NCI-H1105 treated with DMSO at 0.1 percent for 48 hours (cell line): ENCODE results near the gene C16orf87.
A peak's percentile ranks its signal among the peaks of the same experiment; 100 is the strongest.

Source experiments
- DNase-seq: peaks from one replicate; lab custom pipeline; 2025; lab: John Stamatoyannopoulos, UW

The C16orf87 gene

DNA sequence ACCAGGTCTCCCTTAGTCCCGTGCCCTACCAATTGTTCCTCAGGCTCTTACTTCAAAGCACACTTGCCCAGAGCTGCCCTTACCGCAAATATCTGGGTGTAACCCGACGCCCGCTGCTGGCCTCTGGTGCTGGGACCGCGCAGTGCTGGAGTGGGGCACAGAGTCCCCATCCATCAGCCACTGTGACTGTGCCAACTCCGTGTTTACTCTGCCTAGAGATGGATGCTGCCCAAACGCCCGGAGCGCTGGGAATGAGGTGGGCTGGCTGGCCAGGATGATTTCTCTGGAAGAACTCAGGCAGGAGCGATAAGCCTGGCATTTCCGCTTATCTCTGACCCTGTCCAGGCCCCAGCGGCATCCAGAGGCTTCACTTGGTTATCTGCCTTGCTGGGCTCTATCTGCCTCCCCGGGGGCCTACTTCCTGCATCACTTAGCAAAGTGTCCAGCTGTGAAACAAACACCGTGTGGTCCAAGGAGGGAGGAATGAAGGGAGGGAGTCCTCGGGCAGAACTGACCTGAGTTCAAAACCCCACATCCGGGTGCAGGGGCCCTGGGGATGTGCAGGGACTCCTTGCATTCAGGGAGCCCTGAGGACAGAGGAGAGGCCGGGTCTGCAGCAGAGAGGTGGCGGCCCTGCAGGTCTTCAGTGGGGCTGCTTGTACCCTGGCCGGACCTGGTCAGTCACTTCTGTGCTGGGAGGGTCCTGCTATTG is 73.5 kb downstream of the C16orf87 start:
- DNase-seq = peak; percentile 83

DNA sequence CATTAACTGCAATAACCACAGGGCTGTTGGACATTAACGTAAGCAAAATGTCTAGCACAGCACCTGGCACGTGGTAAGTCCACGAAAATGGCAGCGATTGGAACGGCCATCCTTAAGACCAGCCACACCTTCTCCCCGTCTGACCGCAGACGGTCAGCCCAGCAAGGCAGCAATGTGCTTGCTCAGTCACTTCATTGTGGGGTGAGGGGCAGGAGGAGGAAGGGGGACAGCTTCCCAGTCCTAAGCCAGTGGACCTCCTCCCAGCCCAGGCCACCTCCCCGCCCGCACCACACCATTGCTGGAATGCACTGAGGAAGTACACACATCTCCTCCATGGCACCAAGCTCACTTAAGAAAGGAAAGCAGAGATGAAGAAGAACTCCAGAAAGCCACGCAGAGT is 74.2 kb downstream of the C16orf87 start:
- no peak for DNase-seq

DNA sequence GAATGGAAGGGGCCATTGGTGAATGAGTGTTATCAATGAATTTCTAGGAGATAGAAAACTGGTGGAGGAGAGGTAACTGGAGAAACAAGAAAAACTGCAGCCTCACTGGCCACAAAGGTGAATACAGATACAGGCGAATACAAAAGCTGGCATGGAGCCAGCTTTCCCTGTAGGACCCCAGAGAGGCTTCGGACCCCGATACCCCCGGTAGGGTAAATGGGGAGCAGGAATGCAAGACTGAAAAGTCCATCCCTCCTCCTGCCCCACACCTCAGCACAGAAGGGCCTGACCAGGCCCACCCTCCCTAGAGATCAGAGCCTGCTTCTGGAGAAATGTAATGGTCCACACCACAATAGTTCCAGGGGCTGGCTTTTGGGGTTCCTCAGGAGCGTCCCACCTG is 78.0 kb downstream of the C16orf87 start:
- DNase-seq = no peak

GRCh38 chr16:46751381-46751780 is 79.6 kb downstream of the C16orf87 start:
- DNase-seq = no peak

- peak; percentile 58 for DNase-seq
These were observed 81.9 kb downstream of the C16orf87 start for GRCh38 chr16:46748775-46749705.

GRCh38 chr16:46747777-46748651 is 83.0 kb downstream of the C16orf87 start, which contains the start of gene MYLK3:
MYLK3 (minus strand) TSS chr16:46748344; CDS start chr16:46748193, 151 bp downstream.
- DNase-seq = no peak

DNA sequence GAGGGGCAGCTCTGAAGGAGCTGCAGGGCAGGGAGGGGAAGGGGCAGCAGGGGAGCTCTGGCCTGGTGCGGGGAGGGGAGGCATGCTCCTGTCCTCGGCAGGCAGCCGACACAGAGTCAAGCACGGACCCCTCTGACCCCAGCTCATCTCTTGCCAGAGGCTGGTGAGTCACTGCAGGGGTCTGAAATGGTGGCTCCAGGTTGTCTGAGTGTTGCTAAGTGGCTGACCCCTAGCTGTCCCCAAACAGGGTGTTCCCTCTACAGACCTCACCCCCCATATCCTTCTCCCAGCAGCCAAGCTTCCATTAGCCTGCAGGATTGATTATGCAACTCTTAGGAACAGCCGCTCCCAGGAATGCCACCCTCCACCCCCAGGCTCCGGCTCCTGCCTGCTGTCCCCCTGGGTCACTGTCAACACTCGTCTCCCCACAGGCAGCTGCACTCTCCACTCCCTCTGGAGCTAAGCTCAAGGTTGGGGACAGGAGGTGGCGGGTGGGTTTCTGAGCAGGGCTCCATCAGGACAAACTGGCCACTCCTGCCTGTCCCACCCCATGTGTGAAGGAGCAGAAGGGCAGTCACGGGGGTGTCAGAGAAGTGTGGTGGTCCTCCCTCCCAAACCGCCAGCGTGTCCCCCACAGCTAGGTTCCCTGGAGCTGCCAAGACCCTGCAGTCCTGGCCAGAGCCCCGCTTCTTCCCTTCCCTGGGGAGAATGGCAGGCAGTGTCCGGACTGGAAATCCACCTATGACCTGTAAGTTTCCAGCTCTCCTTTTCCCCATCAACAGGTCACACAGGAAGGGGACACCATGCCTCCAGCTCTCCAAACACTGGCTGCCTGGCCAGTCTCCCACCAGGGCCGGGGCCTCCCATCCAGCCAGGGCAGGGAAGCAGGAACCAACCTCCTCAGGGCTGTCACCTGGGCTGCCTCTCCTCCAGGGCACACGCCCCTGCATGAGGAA is 83.9 kb downstream of the C16orf87 start:
- no peak for DNase-seq
